Glutamatergic neuron (in vitro differentiated cells): ENCODE data around the gene TRMT2A. TPM values are rescaled to one million over a fixed set of nuclear protein-coding genes. Genes with fewer than 3 reads are reported as not detected.

ENCODE experiments used
- DNase-seq: peaks from one replicate; pipeline ENCODE4 v3.0.0; 2022
- H3K27ac Mint-ChIP-seq: one replicate; pipeline ENCODE4 v1.8.0; 2020; ENCODE audit warnings: mild to moderate bottlenecking, mixed read lengths, inconsistent platforms; ENCODE audit not compliant: unreplicated experiment
- H3K27me3 Mint-ChIP-seq: one replicate; pipeline ENCODE4 v1.8.0; 2020; ENCODE audit warnings: mild to moderate bottlenecking, moderate library complexity, mixed read lengths, inconsistent platforms; ENCODE audit not compliant: unreplicated experiment
- H3K36me3 Mint-ChIP-seq: one replicate; pipeline ENCODE4 v1.8.0; 2020; ENCODE audit warnings: mild to moderate bottlenecking, mixed read lengths, inconsistent platforms; ENCODE audit not compliant: unreplicated experiment
- H3K4me1 Mint-ChIP-seq: one replicate; pipeline ENCODE4 v1.8.0; 2020; ENCODE audit warnings: mild to moderate bottlenecking, low read depth, mixed read lengths, inconsistent platforms; ENCODE audit not compliant: unreplicated experiment
- H3K4me3 Mint-ChIP-seq: one replicate; pipeline ENCODE4 v1.8.0; 2020; ENCODE audit warnings: mild to moderate bottlenecking, mixed read lengths, inconsistent platforms; ENCODE audit not compliant: unreplicated experiment
- H3K9me3 Mint-ChIP-seq: one replicate; pipeline ENCODE4 v1.8.0; 2020; ENCODE audit warnings: mild to moderate bottlenecking, moderate library complexity, mixed read lengths, inconsistent platforms; ENCODE audit not compliant: unreplicated experiment
- CTCF ChIP-seq: fragments of 200-600 bp; sonication (generic); IDR thresholded peaks from one replicate; pipeline ENCODE4 v1.5.0; 2021; ENCODE audit not compliant: partially characterized antibody, unreplicated experiment
- total RNA-seq: library from RNA; stranded (reverse); fragmentation: NEBNext Ultra II Directional; extraction: Animal tissue kit (Norgen Biotek cat#: 25700); gene quantifications from one replicate; pipeline ENCODE4 v1.2.1, GENCODE V29; 2021; ENCODE audit not compliant: unreplicated experiment

TRMT2A gene
- total RNA-seq, 1 donor from 2014 or later, result 62.1 TPM

GRCh38 chr22:20095521-20095920 is 21.5 kb downstream of the TRMT2A start:
- H3K4me3 Mint-ChIP-seq, result no peak overlapping the region
- no peak overlapping the region for H3K27ac Mint-ChIP-seq
- H3K27me3 Mint-ChIP-seq, result peaks cover 1% of the 10 kb centered on the region
- no peaks in the 10 kb centered on the region for H3K4me1 Mint-ChIP-seq
- no peak for TF ChIP-seq CTCF
- H3K36me3 Mint-ChIP-seq, result peaks cover 13% of the 10 kb centered on the region
- no peak for DNase-seq
- peaks cover 8% of the 10 kb centered on the region for H3K9me3 Mint-ChIP-seq

- Mint-ChIP-seq H3K27ac (no peak overlapping the region), H3K4me3 (no peak overlapping the region)
Measured at GRCh38 chr22:20094197-20094807, 22.7 kb downstream of the TRMT2A start.

GRCh38 chr22:20093418-20094196 is 23.4 kb downstream of the TRMT2A start:
- no peak for DNase-seq
- no peak for TF ChIP-seq CTCF
- Mint-ChIP-seq H3K4me3 (no peak overlapping the region), H3K27ac (no peak overlapping the region), H3K4me1 (no peaks in the 10 kb centered on the region), H3K9me3 (peaks cover 4% of the 10 kb centered on the region), H3K36me3 (peaks cover 13% of the 10 kb centered on the region), H3K27me3 (peaks cover 1% of the 10 kb centered on the region)

More at GRCh38 chr22:20094197-20094807, 22.7 kb downstream of the TRMT2A start:
- Mint-ChIP-seq H3K27me3 (peaks cover 1% of the 10 kb centered on the region), H3K9me3 (peaks cover 8% of the 10 kb centered on the region), H3K36me3 (peaks cover 13% of the 10 kb centered on the region), H3K4me1 (no peaks in the 10 kb centered on the region)
- TF ChIP-seq CTCF, result no peak
- DNase-seq, result no peak

GRCh38 chr22:20092477-20092854 is 24.6 kb downstream of the TRMT2A start:
- H3K9me3 Mint-ChIP-seq, result peaks cover 4% of the 10 kb centered on the region
- no peak for DNase-seq
- no peak for TF ChIP-seq CTCF
- no peak overlapping the region for H3K4me3 Mint-ChIP-seq
- peaks cover 12% of the 10 kb centered on the region for H3K36me3 Mint-ChIP-seq
- no peak overlapping the region for H3K27ac Mint-ChIP-seq
- H3K27me3 Mint-ChIP-seq, result peaks cover 1% of the 10 kb centered on the region
- H3K4me1 Mint-ChIP-seq, result no peaks in the 10 kb centered on the region

- H3K27me3 Mint-ChIP-seq, result peaks cover 1% of the 10 kb centered on the region
- DNase-seq, result no peak
- peaks cover 7% of the 10 kb centered on the region for H3K9me3 Mint-ChIP-seq
- no peaks in the 10 kb centered on the region for H3K4me1 Mint-ChIP-seq
- H3K27ac Mint-ChIP-seq, result peak overlapping the region; percentile 28
- no peak overlapping the region for H3K4me3 Mint-ChIP-seq
- TF ChIP-seq CTCF, result no peak
- peaks cover 6% of the 10 kb centered on the region for H3K36me3 Mint-ChIP-seq
Measured at GRCh38 chr22:20091690-20092476, 25.1 kb downstream of the TRMT2A start.
